H9 (cell line): ENCODE results near the gene LRFN3. TPM values are rescaled to one million over a fixed set of nuclear protein-coding genes. Genes with fewer than 3 reads are reported as not detected.

Experiments
- DNase-seq: peaks from one replicate; pipeline ENCODE4 v3.0.0-alpha.2; 2017
- H2AFZ ChIP-seq: one replicate; pipeline ENCODE4 v1.6.1; 2013; ENCODE audit warnings: mild to moderate bottlenecking, low read length, control low read depth, moderate library complexity
- H2AK5ac ChIP-seq: 2 replicates; pipeline ENCODE4 v1.6.1; 2013; ENCODE audit warnings: low read length, control low read depth, mixed read lengths; ENCODE audit not compliant: insufficient read length
- H2BK120ac ChIP-seq: one replicate; pipeline ENCODE4 v1.6.1; 2013; ENCODE audit warnings: low read depth, mild to moderate bottlenecking, low read length, control low read depth, inconsistent platforms; ENCODE audit not compliant: poor library complexity, severe bottlenecking
- H2BK12ac ChIP-seq: 2 replicates; pipeline ENCODE4 v1.6.1; 2013; ENCODE audit warnings: low read length, control low read depth, mixed read lengths, low read depth; ENCODE audit not compliant: insufficient read length
- H2BK15ac ChIP-seq: 2 replicates; pipeline ENCODE4 v1.6.1; 2013; ENCODE audit warnings: low read depth, low read length, control low read depth
- H2BK20ac ChIP-seq: one replicate; pipeline ENCODE4 v1.6.1; 2013; ENCODE audit warnings: low read depth, mild to moderate bottlenecking, low read length, control low read depth, inconsistent platforms; ENCODE audit not compliant: poor library complexity, severe bottlenecking
- H2BK5ac ChIP-seq: 2 replicates; pipeline ENCODE4 v1.6.1; 2013; ENCODE audit warnings: low read length, control low read depth, mixed read lengths; ENCODE audit not compliant: insufficient read length
- H3K14ac ChIP-seq: 2 replicates; pipeline ENCODE4 v1.6.1; 2013; ENCODE audit warnings: low read length, control low read depth; ENCODE audit not compliant: insufficient read depth
- H3K18ac ChIP-seq: 2 replicates; pipeline ENCODE4 v1.6.1; 2013; ENCODE audit warnings: low read depth, mild to moderate bottlenecking, mixed read lengths, low read length, control low read depth; ENCODE audit not compliant: insufficient read length
- H3K23ac ChIP-seq: 2 replicates; pipeline ENCODE4 v1.6.1; 2013; ENCODE audit warnings: low read length, control low read depth, mixed read lengths, low read depth; ENCODE audit not compliant: insufficient read length
- H3K23me2 ChIP-seq: 2 replicates; pipeline ENCODE4 v1.6.1; 2013; ENCODE audit warnings: low read depth, mild to moderate bottlenecking, mixed read lengths, low read length, control low read depth; ENCODE audit not compliant: insufficient read length, poor library complexity, severe bottlenecking
- H3K27ac ChIP-seq: 2 replicates; pipeline ENCODE4 v1.5.1; 2013; ENCODE audit warnings: low read length, control low read depth, mixed read lengths, low read depth; ENCODE audit not compliant: insufficient read length
- H3K27me3 ChIP-seq: 2 replicates; pipeline ENCODE4 v1.6.1; 2013; ENCODE audit warnings: low read length, control low read depth, inconsistent platforms; ENCODE audit not compliant: insufficient read depth
- H3K4ac ChIP-seq: 2 replicates; pipeline ENCODE4 v1.6.1; 2013; ENCODE audit warnings: low read depth, mild to moderate bottlenecking, control low read depth, inconsistent platforms, low read length, moderate library complexity
- H3K4me1 ChIP-seq: 2 replicates; pipeline ENCODE4 v1.6.1; 2013; ENCODE audit warnings: low read length, control low read depth, inconsistent platforms; ENCODE audit not compliant: insufficient read depth
- H3K4me2 ChIP-seq: 2 replicates; pipeline ENCODE4 v1.6.1; 2013; ENCODE audit warnings: low read length, control low read depth, mixed read lengths; ENCODE audit not compliant: insufficient read length, insufficient read depth
- H3K56ac ChIP-seq: 2 replicates; pipeline ENCODE4 v1.6.1; 2013; ENCODE audit warnings: low read depth, mild to moderate bottlenecking, mixed read lengths, low read length, control low read depth; ENCODE audit not compliant: insufficient read length
- H3K79me1 ChIP-seq: 2 replicates; pipeline ENCODE4 v1.6.1; 2013; ENCODE audit warnings: low read depth, mild to moderate bottlenecking, moderate library complexity, low read length, control low read depth, inconsistent platforms; ENCODE audit not compliant: insufficient read depth, poor library complexity, severe bottlenecking
- H3K79me2 ChIP-seq: 2 replicates; pipeline ENCODE4 v1.6.1; 2013; ENCODE audit warnings: low read length, control low read depth, inconsistent platforms; ENCODE audit not compliant: insufficient read depth
- H3K9ac ChIP-seq: 2 replicates; pipeline ENCODE4 v1.6.1; 2013; ENCODE audit warnings: low read length, control low read depth, mixed read lengths; ENCODE audit not compliant: insufficient read length; ENCODE audit errors: extremely low read depth
- H3K9me3 ChIP-seq: one replicate; pipeline ENCODE4 v1.6.1; 2013; ENCODE audit warnings: low read depth, low read length, inconsistent platforms; ENCODE audit not compliant: control insufficient read depth
- H3T11ph ChIP-seq: one replicate; pipeline ENCODE4 v1.6.1; 2013; ENCODE audit warnings: mild to moderate bottlenecking, low read length, control low read depth, inconsistent platforms
- H4K20me1 ChIP-seq: one replicate; pipeline ENCODE4 v1.6.1; 2013; ENCODE audit not compliant: control insufficient read depth, insufficient read length, insufficient read depth
- H4K5ac ChIP-seq: 2 replicates; pipeline ENCODE4 v1.6.1; 2013; ENCODE audit warnings: low read depth, mild to moderate bottlenecking, mixed read lengths, low read length, control low read depth; ENCODE audit not compliant: insufficient read length
- H4K8ac ChIP-seq: replicated peaks from 2 replicates; pipeline ENCODE4 v1.6.1; 2013; ENCODE audit warnings: low read length, control low read depth, mixed read lengths, low read depth; ENCODE audit not compliant: insufficient read length
- H4K91ac ChIP-seq: 2 replicates; pipeline ENCODE4 v1.6.1; 2013; ENCODE audit warnings: low read depth, mild to moderate bottlenecking, moderate library complexity, mixed read lengths, low read length, control low read depth; ENCODE audit not compliant: insufficient read length
- H3K27ac Mint-ChIP-seq, 3 experiments: 2 replicates in 2 of 3; 3 replicates in 1 of 3; pipeline ENCODE4 v1.8.0; 2020 to 2021; ENCODE audit warnings: mixed read lengths in 3 of 3, mild to moderate bottlenecking in 1 of 3, moderate library complexity in 1 of 3
- H3K27me3 Mint-ChIP-seq: 2 replicates; pipeline ENCODE4 v1.8.0; 2021; ENCODE audit warnings: low read depth, mild to moderate bottlenecking, moderate library complexity, mixed read lengths
- H3K36me3 Mint-ChIP-seq, 3 experiments: 2 replicates in 2 of 3; 3 replicates in 1 of 3; pipeline ENCODE4 v1.8.0; 2020 to 2021; ENCODE audit warnings: low read depth in 3 of 3, mixed read lengths in 3 of 3; ENCODE audit not compliant: insufficient read depth in 1 of 3
- H3K4me1 Mint-ChIP-seq, 2 experiments: 2 replicates each; pipeline ENCODE4 v1.8.0; 2020; ENCODE audit warnings: mixed read lengths in 2 of 2
- H3K4me3 Mint-ChIP-seq, 2 experiments: 2 replicates in 1 of 2; 3 replicates in 1 of 2; pipeline ENCODE4 v1.8.0; 2020 to 2021; ENCODE audit warnings: mild to moderate bottlenecking in 2 of 2, mixed read lengths in 2 of 2, moderate library complexity in 1 of 2
- H3K9me3 Mint-ChIP-seq, 2 experiments: 2 replicates in 1 of 2; 3 replicates in 1 of 2; pipeline ENCODE4 v1.8.0; 2020; ENCODE audit warnings: mild to moderate bottlenecking in 2 of 2, mixed read lengths in 2 of 2, moderate library complexity in 1 of 2
- WGBS: extraction: QIAGEN DNeasy Blood & Tissue Kit; methylation state at CpG from one replicate; pipeline ENCODE4 v1.1.7; 2013; ENCODE audit warnings: missing lambda C conversion rate, low lambda C conversion rate, mixed read lengths; ENCODE audit not compliant: insufficient read length; ENCODE audit errors: extremely low coverage; 5-methylcytosine and 5-hydroxymethylcytosine counted together
- total RNA-seq: library from RNA; stranded (reverse); gene quantifications from 2 replicates; pipeline ENCODE4 v1.2.1, GENCODE V29; 2021
- TF ChIP-seq, protein P1 (sequence below): fragments of 200-600 bp; sonication (generic); conservative IDR thresholded peaks from 3 replicates; pipeline ENCODE4 v1.8.0; 2021; ENCODE audit warnings: antibody characterized with exemption, mild to moderate bottlenecking

The LRFN3 gene
- total RNA-seq, 1 experiment from 2014 or later, result 20.5 TPM

DNA sequence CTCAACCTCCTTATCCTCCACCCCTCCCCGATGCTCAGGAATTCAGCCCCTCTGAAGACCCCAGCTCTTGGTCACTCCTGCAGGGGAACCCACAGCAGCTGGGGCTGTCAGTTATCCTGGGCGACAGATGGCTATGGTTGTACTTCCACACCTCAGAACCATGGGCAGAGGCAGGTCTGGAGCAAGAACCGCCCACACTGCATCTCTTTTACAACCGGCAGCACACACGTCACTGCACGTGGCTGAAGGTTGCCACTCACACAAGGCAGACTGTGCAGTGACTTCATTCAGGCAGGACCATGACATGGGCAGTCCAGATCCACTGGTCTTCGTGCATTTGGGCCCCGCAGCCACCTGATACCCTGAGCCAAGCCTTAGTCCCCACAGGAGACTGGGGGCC, 37.3 kb downstream of the LRFN3 start:
- Mint-ChIP-seq H3K9me3 (no peaks in the 10 kb centered on the region; a peak in 2 of 5 replicates), H3K27me3 (peaks cover 19% of the 10 kb centered on the region), H3K36me3 (no peaks in the 10 kb centered on the region), H3K4me1 (peaks cover 9 to 11% of the 10 kb centered on the region in 2 experiments), H3K27ac (no peak overlapping the region), H3K4me3 (no peak overlapping the region)
- Histone ChIP-seq H3K4ac (no peak overlapping the region), H3K27me3 (no peaks in the 10 kb centered on the region), H4K5ac (no peak overlapping the region), H4K8ac (no peak overlapping the region), H3K18ac (no peak overlapping the region), H2AFZ (no peak overlapping the region), H3K4me2 (no peak overlapping the region), H3T11ph (no peak overlapping the region), H3K23ac (no peak overlapping the region), H2BK20ac (no peak overlapping the region), H2BK120ac (no peak overlapping the region), H2BK15ac (no peak overlapping the region), H2BK12ac (no peak overlapping the region), H2BK5ac (no peak overlapping the region), H3K23me2 (no peaks in the 10 kb centered on the region), H3K14ac (no peak overlapping the region), H3K79me1 (no peaks in the 10 kb centered on the region), H3K9me3 (no peaks in the 10 kb centered on the region), H2AK5ac (no peak overlapping the region), H3K79me2 (no peaks in the 10 kb centered on the region), H3K56ac (no peak overlapping the region), H4K20me1 (no peaks in the 10 kb centered on the region), H3K27ac (no peak overlapping the region), H3K9ac (no peak overlapping the region), H3K4me1 (no peaks in the 10 kb centered on the region), H4K91ac (no peak overlapping the region)
- no peak for DNase-seq
- WGBS, result no CpG with 5 or more reads among the region's 8 CpGs
- TF ChIP-seq, protein P1, sequence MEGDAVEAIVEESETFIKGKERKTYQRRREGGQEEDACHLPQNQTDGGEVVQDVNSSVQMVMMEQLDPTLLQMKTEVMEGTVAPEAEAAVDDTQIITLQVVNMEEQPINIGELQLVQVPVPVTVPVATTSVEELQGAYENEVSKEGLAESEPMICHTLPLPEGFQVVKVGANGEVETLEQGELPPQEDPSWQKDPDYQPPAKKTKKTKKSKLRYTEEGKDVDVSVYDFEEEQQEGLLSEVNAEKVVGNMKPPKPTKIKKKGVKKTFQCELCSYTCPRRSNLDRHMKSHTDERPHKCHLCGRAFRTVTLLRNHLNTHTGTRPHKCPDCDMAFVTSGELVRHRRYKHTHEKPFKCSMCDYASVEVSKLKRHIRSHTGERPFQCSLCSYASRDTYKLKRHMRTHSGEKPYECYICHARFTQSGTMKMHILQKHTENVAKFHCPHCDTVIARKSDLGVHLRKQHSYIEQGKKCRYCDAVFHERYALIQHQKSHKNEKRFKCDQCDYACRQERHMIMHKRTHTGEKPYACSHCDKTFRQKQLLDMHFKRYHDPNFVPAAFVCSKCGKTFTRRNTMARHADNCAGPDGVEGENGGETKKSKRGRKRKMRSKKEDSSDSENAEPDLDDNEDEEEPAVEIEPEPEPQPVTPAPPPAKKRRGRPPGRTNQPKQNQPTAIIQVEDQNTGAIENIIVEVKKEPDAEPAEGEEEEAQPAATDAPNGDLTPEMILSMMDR, result no peak
